Upper lobe of right lung (tissue), 1 donor: Measurements from ENCODE around the gene GSK3B. TPM values are rescaled to one million over a fixed set of nuclear protein-coding genes. Genes with fewer than 3 reads are reported as not detected.
"Not testable (repeated sequence)": the region's sequence is repeated elsewhere in the genome, so short reads cannot be mapped to it uniquely, and the experiment has no call there.

ENCODE experiments used
- ATAC-seq: fragments of 200-7000 bp; cut with Tn5 transposase; one replicate; pipeline ENCODE4 v1.9.1; 2020; ENCODE audit warnings: mild to moderate bottlenecking, moderate library complexity
- DNase-seq: peaks from one replicate; pipeline ENCODE4 v3.0.0-alpha.2; 2020
- H3K27ac ChIP-seq: fragments of 200-600 bp; one replicate; pipeline ENCODE4 v1.8.0; 2022
- H3K27me3 ChIP-seq: fragments of 200-600 bp; one replicate; pipeline ENCODE4 v1.8.0; 2022; ENCODE audit warnings: mild to moderate bottlenecking
- H3K36me3 ChIP-seq: fragments of 200-600 bp; one replicate; pipeline ENCODE4 v1.8.0; 2022
- H3K4me1 ChIP-seq: fragments of 200-600 bp; one replicate; pipeline ENCODE4 v1.8.0; 2022
- H3K4me3 ChIP-seq: fragments of 200-600 bp; one replicate; pipeline ENCODE4 v1.8.0; 2022; ENCODE audit warnings: mild to moderate bottlenecking
- H3K9me3 ChIP-seq: fragments of 200-600 bp; one replicate; pipeline ENCODE4 v1.8.0; 2022
- intact Hi-C: fragments of 100-400 bp; cut with DNase I; formaldehyde crosslinking; loops from one replicate; pipeline ENCODE4 v1.11.0; 2022
- total RNA-seq: library from RNA; stranded (reverse); fragmentation: NEBNext Ultra II Directional; extraction: Animal tissue kit (Norgen Biotek cat#: 25700); gene quantifications from one replicate; pipeline ENCODE4 v1.2.1, GENCODE V29; 2021
- TF ChIP-seq, protein P1 (sequence below): fragments of 200-600 bp; IDR thresholded peaks from one replicate; pipeline ENCODE4 v1.8.0; 2022; ENCODE audit warnings: antibody characterized with exemption
- donor health status: DM: no; HTN: yes; CAD: no; lungs with severe emphysema.

GSK3B gene
- total RNA-seq, 1 donor from 2014 or later = 55.2 TPM

GRCh38 chr3:119894195-119894594, 200.1 kb downstream of the GSK3B start:
- H3K27ac ChIP-seq = no peak overlapping the region
- intact Hi-C loops = loop anchor here (10.0 kb wide), 1 partner anchor 291 kb away; no protein-coding TSS in a partner anchor
- no peak overlapping the region for H3K4me3 ChIP-seq
- no peaks in the 10 kb centered on the region for H3K9me3 ChIP-seq
- ATAC-seq (peak; percentile 39), DNase-seq (no peak)
- H3K36me3 ChIP-seq = no peaks in the 10 kb centered on the region
- TF ChIP-seq, protein P1, sequence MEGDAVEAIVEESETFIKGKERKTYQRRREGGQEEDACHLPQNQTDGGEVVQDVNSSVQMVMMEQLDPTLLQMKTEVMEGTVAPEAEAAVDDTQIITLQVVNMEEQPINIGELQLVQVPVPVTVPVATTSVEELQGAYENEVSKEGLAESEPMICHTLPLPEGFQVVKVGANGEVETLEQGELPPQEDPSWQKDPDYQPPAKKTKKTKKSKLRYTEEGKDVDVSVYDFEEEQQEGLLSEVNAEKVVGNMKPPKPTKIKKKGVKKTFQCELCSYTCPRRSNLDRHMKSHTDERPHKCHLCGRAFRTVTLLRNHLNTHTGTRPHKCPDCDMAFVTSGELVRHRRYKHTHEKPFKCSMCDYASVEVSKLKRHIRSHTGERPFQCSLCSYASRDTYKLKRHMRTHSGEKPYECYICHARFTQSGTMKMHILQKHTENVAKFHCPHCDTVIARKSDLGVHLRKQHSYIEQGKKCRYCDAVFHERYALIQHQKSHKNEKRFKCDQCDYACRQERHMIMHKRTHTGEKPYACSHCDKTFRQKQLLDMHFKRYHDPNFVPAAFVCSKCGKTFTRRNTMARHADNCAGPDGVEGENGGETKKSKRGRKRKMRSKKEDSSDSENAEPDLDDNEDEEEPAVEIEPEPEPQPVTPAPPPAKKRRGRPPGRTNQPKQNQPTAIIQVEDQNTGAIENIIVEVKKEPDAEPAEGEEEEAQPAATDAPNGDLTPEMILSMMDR = no peak
- no peaks in the 10 kb centered on the region for H3K4me1 ChIP-seq
- H3K27me3 ChIP-seq = no peaks in the 10 kb centered on the region

GRCh38 chr3:119893769-119894168, 200.5 kb downstream of the GSK3B start:
- intact Hi-C loops = loop anchor here (10.0 kb wide), 1 partner anchor 291 kb away; no protein-coding TSS in a partner anchor
- ATAC-seq = no peak

DNA sequence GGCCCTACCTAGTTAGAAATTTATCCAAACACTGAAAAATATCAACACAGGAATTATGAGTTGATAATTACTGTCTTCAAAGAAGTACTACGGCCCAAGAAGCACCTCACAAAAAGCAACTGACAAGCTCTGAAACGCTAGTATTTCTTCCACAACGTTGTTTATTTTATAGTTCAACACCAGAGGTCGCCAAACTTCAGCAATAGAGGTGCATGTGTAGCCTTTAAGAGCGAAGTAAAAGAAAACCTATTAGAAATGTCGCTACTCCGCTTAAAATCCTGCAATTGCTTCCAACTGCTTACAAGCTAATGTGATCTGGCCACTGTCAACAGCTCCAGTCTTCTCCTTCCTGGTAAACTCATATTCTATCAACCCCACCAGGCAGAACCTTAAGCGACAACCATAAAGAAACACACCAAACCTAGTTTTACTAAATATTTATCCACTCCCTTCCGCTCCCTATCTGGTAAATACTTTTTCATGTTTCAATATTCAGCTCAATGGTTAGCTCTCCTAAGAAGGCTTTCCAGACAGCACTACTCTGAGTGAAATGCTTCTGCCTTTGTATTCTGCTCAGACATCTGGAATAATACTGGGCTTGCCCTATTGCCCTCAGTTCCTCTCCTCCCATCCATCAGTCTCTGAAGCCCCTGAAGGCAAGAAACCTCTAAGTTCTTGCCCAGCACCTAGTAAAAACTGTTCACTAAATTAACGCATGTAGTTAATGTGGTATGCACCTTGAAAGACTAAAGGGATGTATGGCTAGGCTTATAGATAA, 202.1 kb downstream of the GSK3B start:
- Histone ChIP-seq H3K36me3 (no peaks in the 10 kb centered on the region), H3K9me3 (no peaks in the 10 kb centered on the region), H3K27ac (no peak overlapping the region), H3K27me3 (no peaks in the 10 kb centered on the region), H3K4me3 (no peak overlapping the region), H3K4me1 (no peaks in the 10 kb centered on the region)
- TF ChIP-seq, protein P1 = peak; percentile 71
- intact Hi-C loops = loop anchor here (10.0 kb wide), 1 partner anchor 293 kb away; no protein-coding TSS in a partner anchor
- DNase-seq (no peak), ATAC-seq (peak; percentile 89)

More at GRCh38 chr3:119893769-119894168, 200.5 kb downstream of the GSK3B start:
- Histone ChIP-seq H3K9me3 (no peaks in the 10 kb centered on the region), H3K27ac (no peak overlapping the region), H3K27me3 (no peaks in the 10 kb centered on the region), H3K4me1 (no peaks in the 10 kb centered on the region), H3K36me3 (no peaks in the 10 kb centered on the region), H3K4me3 (no peak overlapping the region)
- TF ChIP-seq, protein P1 = no peak
- no peak for DNase-seq

GRCh38 chr3:119888681-119889080, 205.6 kb downstream of the GSK3B start:
- DNase-seq, H3K27me3 ChIP-seq, H3K27ac ChIP-seq, H3K9me3 ChIP-seq, H3K4me3 ChIP-seq, H3K36me3 ChIP-seq, H3K4me1 ChIP-seq, ATAC-seq, intact Hi-C loops: not testable (repeated sequence)

GRCh38 chr3:119885746-119886530, 208.3 kb downstream of the GSK3B start:
- H3K4me1 ChIP-seq = no peaks in the 10 kb centered on the region
- no peak for ATAC-seq
- H3K36me3 ChIP-seq = no peaks in the 10 kb centered on the region
- DNase-seq = no peak
- intact Hi-C loops = no loop called here
- TF ChIP-seq, protein P1 = no peak
- no peaks in the 10 kb centered on the region for H3K27me3 ChIP-seq
- no peak overlapping the region for H3K4me3 ChIP-seq
- no peaks in the 10 kb centered on the region for H3K9me3 ChIP-seq
- no peak overlapping the region for H3K27ac ChIP-seq

DNA sequence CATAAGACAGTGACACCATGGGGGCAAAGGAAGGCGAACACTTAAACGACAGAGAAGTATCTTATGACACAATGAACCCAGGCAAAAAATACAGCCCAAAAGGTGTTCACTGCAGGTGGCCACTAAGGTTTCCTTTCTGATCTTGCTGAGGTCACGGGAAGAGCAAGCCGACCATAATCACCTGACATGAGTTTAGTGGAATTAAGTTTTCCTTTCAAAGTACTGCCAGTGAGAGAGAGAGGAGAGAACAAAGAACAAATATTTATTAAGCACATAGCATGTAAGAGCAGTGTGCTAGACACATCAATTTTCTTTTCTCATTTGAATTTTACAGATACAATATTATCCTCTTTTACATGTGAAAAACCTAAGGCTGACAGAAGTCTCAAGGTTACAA, 210.1 kb downstream of the GSK3B start:
- TF ChIP-seq, protein P1 = no peak
- H3K4me1 ChIP-seq = no peaks in the 10 kb centered on the region
- no peaks in the 10 kb centered on the region for H3K27me3 ChIP-seq
- no peaks in the 10 kb centered on the region for H3K36me3 ChIP-seq
- no peak for ATAC-seq
- DNase-seq = no peak
- H3K4me3 ChIP-seq = no peak overlapping the region
- H3K27ac ChIP-seq = no peak overlapping the region
- no peaks in the 10 kb centered on the region for H3K9me3 ChIP-seq
- intact Hi-C loops = no loop called here
